HEK293 (cell line): ENCODE measurements around the gene CCDC28B.

Source experiments
- CTCF ChIA-PET: fragments of 350-600 bp; formaldehyde crosslinking; extraction: SDS; loops from one replicate; lab custom pipeline; 2021; ENCODE audit warnings: antibody characterized with exemption; lab: Yijun Ruan, JAX
- POLR2A ChIA-PET: fragments of 300-600 bp; formaldehyde crosslinking; extraction: SDS; loops from one replicate; lab custom pipeline; 2020; ENCODE audit warnings: antibody characterized with exemption, inconsistent platforms; lab: Yijun Ruan, JAX
- H3K27ac ChIP-seq: fragments of 200-500 bp; sonication (Bioruptor generic); 2 replicates; pipeline ENCODE4 v1.5.1; 2014; ENCODE audit warnings: low read depth, low read length, control low read depth, inconsistent platforms; ENCODE audit errors: extremely low read depth
- H3K36me3 ChIP-seq, 2 experiments: fragments of 200-500 bp in 1 of 2; sonication (Bioruptor generic) in 1 of 2; 1 replicate in 1 of 2; 2 replicates in 1 of 2; pipeline ENCODE4 v1.5.1; 2014 to 2017; ENCODE audit warnings: inconsistent platforms in 2 of 2, low read length in 2 of 2; ENCODE audit not compliant: control insufficient read depth in 2 of 2, insufficient read depth in 1 of 2
- H3K4me1 ChIP-seq: fragments of 200-500 bp; sonication (Bioruptor generic); 2 replicates; pipeline ENCODE4 v1.5.1; 2014; ENCODE audit warnings: mild to moderate bottlenecking, low read length, inconsistent platforms; ENCODE audit not compliant: control insufficient read depth, insufficient read depth
- H3K4me3 ChIP-seq: 2 replicates; pipeline ENCODE4 v1.5.1; 2011; ENCODE audit warnings: low read depth, mild to moderate bottlenecking, control low read depth, low read length, moderate library complexity
- H3K9me3 ChIP-seq: fragments of 200-500 bp; sonication (Bioruptor generic); 2 replicates; pipeline ENCODE4 v1.5.1; 2014; ENCODE audit warnings: low read depth, low read length, inconsistent platforms; ENCODE audit not compliant: control insufficient read depth, insufficient read depth
- BCL11A ChIP-seq: fragments of 450-650 bp; formaldehyde crosslinking; IDR thresholded peaks from 2 replicates; pipeline ENCODE4 v1.5.1; 2016; ENCODE audit warnings: low read depth, missing biosample characterization, missing genetic modification characterization
- FEZF1 ChIP-seq: fragments of 450-650 bp; formaldehyde crosslinking; IDR thresholded peaks from 2 replicates; pipeline ENCODE4 v1.5.1; 2016; ENCODE audit warnings: missing biosample characterization, missing genetic modification characterization
- GLI2 ChIP-seq: fragments of 450-650 bp; formaldehyde crosslinking; IDR thresholded peaks from 2 replicates; pipeline ENCODE4; 2017; ENCODE audit warnings: missing biosample characterization, missing genetic modification characterization, low read depth, borderline replicate concordance
- KLF16 ChIP-seq: fragments of 450-650 bp; formaldehyde crosslinking; IDR thresholded peaks from 2 replicates; pipeline ENCODE4 v1.5.1; 2017; ENCODE audit warnings: missing biosample characterization, missing genetic modification characterization
- KLF17 ChIP-seq: fragments of 450-650 bp; formaldehyde crosslinking; IDR thresholded peaks from 2 replicates; pipeline ENCODE4 v1.5.1; 2016; ENCODE audit warnings: missing biosample characterization, missing genetic modification characterization
- REPIN1 ChIP-seq: fragments of 450-650 bp; formaldehyde crosslinking; IDR thresholded peaks from 2 replicates; pipeline ENCODE4 v1.5.1; 2017; ENCODE audit warnings: missing biosample characterization, missing genetic modification characterization, low read depth
- ZBTB20 ChIP-seq: fragments of 450-650 bp; formaldehyde crosslinking; IDR thresholded peaks from 2 replicates; pipeline ENCODE4 v1.5.1; 2016; ENCODE audit warnings: missing biosample characterization, missing genetic modification characterization
- ZBTB48 ChIP-seq: fragments of 450-650 bp; formaldehyde crosslinking; IDR thresholded peaks from 2 replicates; pipeline ENCODE4 v1.5.1; 2016; ENCODE audit warnings: missing biosample characterization, missing genetic modification characterization
- ZBTB7A ChIP-seq: fragments of 450-650 bp; formaldehyde crosslinking; IDR thresholded peaks from 2 replicates; pipeline ENCODE4 v1.5.1; 2016; ENCODE audit warnings: low read depth, missing biosample characterization, missing genetic modification characterization
- ZFP37 ChIP-seq: fragments of 450-650 bp; formaldehyde crosslinking; IDR thresholded peaks from 2 replicates; pipeline ENCODE4 v1.5.1; 2016; ENCODE audit warnings: missing biosample characterization, missing genetic modification characterization
- ZIC2 ChIP-seq: fragments of 450-650 bp; formaldehyde crosslinking; IDR thresholded peaks from 2 replicates; pipeline ENCODE4 v1.5.1; 2016; ENCODE audit warnings: missing biosample characterization, missing genetic modification characterization
- ZNF133 ChIP-seq: fragments of 450-650 bp; formaldehyde crosslinking; IDR thresholded peaks from 2 replicates; pipeline ENCODE4 v1.5.1; 2016; ENCODE audit warnings: missing biosample characterization, missing genetic modification characterization
- ZNF175 ChIP-seq: fragments of 450-650 bp; formaldehyde crosslinking; IDR thresholded peaks from 2 replicates; pipeline ENCODE4 v1.5.1; 2016; ENCODE audit warnings: missing biosample characterization, missing genetic modification characterization
- ZNF214 ChIP-seq: fragments of 450-650 bp; formaldehyde crosslinking; IDR thresholded peaks from 2 replicates; pipeline ENCODE4 v1.5.1; 2017; ENCODE audit warnings: missing biosample characterization, mild to moderate bottlenecking, missing genetic modification characterization, borderline replicate concordance
- ZNF23 ChIP-seq: fragments of 450-650 bp; formaldehyde crosslinking; IDR thresholded peaks from 2 replicates; pipeline ENCODE4 v1.5.1; 2016; ENCODE audit warnings: missing biosample characterization, missing genetic modification characterization, borderline replicate concordance
- ZNF426 ChIP-seq: fragments of 450-650 bp; formaldehyde crosslinking; IDR thresholded peaks from 2 replicates; pipeline ENCODE4 v1.5.1; 2017; ENCODE audit warnings: missing biosample characterization, missing genetic modification characterization, mild to moderate bottlenecking, inconsistent platforms, moderate library complexity
- ZNF514 ChIP-seq: fragments of 450-650 bp; formaldehyde crosslinking; IDR thresholded peaks from 2 replicates; pipeline ENCODE4 v1.5.1; 2016; ENCODE audit warnings: missing biosample characterization, missing genetic modification characterization
- ZNF530 ChIP-seq: fragments of 450-650 bp; formaldehyde crosslinking; IDR thresholded peaks from 2 replicates; pipeline ENCODE4 v1.5.1; 2016; ENCODE audit warnings: low read depth, missing biosample characterization, missing genetic modification characterization
- ZNF549 ChIP-seq: fragments of 450-650 bp; IDR thresholded peaks from 2 replicates; pipeline ENCODE4 v1.5.1; 2018; ENCODE audit warnings: missing biosample characterization, missing genetic modification characterization, mild to moderate bottlenecking, inconsistent platforms, moderate library complexity
- ZNF571 ChIP-seq: fragments of 450-650 bp; formaldehyde crosslinking; IDR thresholded peaks from 2 replicates; pipeline ENCODE4 v1.5.0; 2017; ENCODE audit warnings: missing biosample characterization, missing genetic modification characterization
- ZNF585B ChIP-seq: fragments of 450-650 bp; formaldehyde crosslinking; IDR thresholded peaks from 2 replicates; pipeline ENCODE4 v1.5.1; 2016; ENCODE audit warnings: missing biosample characterization, missing genetic modification characterization
- ZNF610 ChIP-seq: fragments of 450-650 bp; formaldehyde crosslinking; IDR thresholded peaks from 2 replicates; pipeline ENCODE4 v1.5.1; 2016; ENCODE audit warnings: missing biosample characterization, missing genetic modification characterization, borderline replicate concordance
- ZNF624 ChIP-seq: fragments of 450-650 bp; formaldehyde crosslinking; IDR thresholded peaks from 2 replicates; pipeline ENCODE4 v1.5.1; 2017; ENCODE audit warnings: missing biosample characterization, missing genetic modification characterization
- ZNF626 ChIP-seq: fragments of 450-650 bp; sonication (Bioruptor Pico); formaldehyde crosslinking; IDR thresholded peaks from 2 replicates; pipeline ENCODE4 v1.5.1; 2018; ENCODE audit warnings: missing biosample characterization, missing genetic modification characterization, inconsistent platforms
- ZNF658 ChIP-seq: fragments of 450-650 bp; formaldehyde crosslinking; IDR thresholded peaks from 2 replicates; pipeline ENCODE4; 2016; ENCODE audit warnings: missing biosample characterization, missing genetic modification characterization
- ZNF660 ChIP-seq: fragments of 450-650 bp; IDR thresholded peaks from 2 replicates; pipeline ENCODE4 v1.5.1; 2018; ENCODE audit warnings: missing biosample characterization, mild to moderate bottlenecking, missing genetic modification characterization
- ZNF76 ChIP-seq: fragments of 450-650 bp; formaldehyde crosslinking; IDR thresholded peaks from 2 replicates; pipeline ENCODE4; 2016; ENCODE audit warnings: low read depth, missing biosample characterization, missing genetic modification characterization, borderline replicate concordance
- ZNF768 ChIP-seq: fragments of 450-650 bp; formaldehyde crosslinking; IDR thresholded peaks from 2 replicates; pipeline ENCODE4 v1.5.1; 2018; ENCODE audit warnings: missing biosample characterization, mild to moderate bottlenecking, missing genetic modification characterization
- ZNF785 ChIP-seq: fragments of 450-650 bp; formaldehyde crosslinking; IDR thresholded peaks from 2 replicates; pipeline ENCODE4 v1.5.1; 2016; ENCODE audit warnings: missing biosample characterization, missing genetic modification characterization
- ZNF830 ChIP-seq: fragments of 450-650 bp; IDR thresholded peaks from 2 replicates; pipeline ENCODE4 v1.5.0; 2018; ENCODE audit warnings: missing biosample characterization, missing genetic modification characterization, low read depth, mild to moderate bottlenecking, moderate library complexity
- ZSCAN5A ChIP-seq: fragments of 450-650 bp; formaldehyde crosslinking; IDR thresholded peaks from 2 replicates; pipeline ENCODE4 v1.5.1; 2016; ENCODE audit warnings: missing biosample characterization, missing genetic modification characterization

CCDC28B gene

GRCh38 chr1:32205401-32206370 lies 5.3 kb downstream of the CCDC28B start, which contains the start of gene IQCC:
TSS of gene IQCC (plus strand) at chr1:32205671. CDS start at chr1:32205682, 11 bp downstream.
- Histone ChIP-seq H3K4me3 (peak within 1 kb of the TSS; percentile 73), H3K4me1 (peaks cover 4% of the 10 kb centered on the region), H3K36me3 (peaks cover 0 to 40% of the 10 kb centered on the region in 2 experiments; a peak in 1 of 3 replicates), H3K27ac (peak within 1 kb of the TSS; percentile 48; the same call in 1 of the 2 replicates), H3K9me3 (no peaks in the 10 kb centered on the region)
- ChIA-PET POLR2A (interaction anchor here (0.6 to 3.0 kb wide), 11 partner anchors 10 to 203 kb away, joined by 3 to 12 read pairs (median 4); partner anchors contain the start of genes BSDC1, KHDRBS1, KPNA6 and MARCKSL1), CTCF (interaction anchor here (0.5 to 1.0 kb wide), 5 partner anchors 10 to 370 kb away, joined by 3 to 5 read pairs (median 4); no protein-coding TSS in a partner anchor)
- 0 out of 2 replicates have a peak, but pooled peaks have one; percentile 26 for TF ChIP-seq ZNF660
- TF ChIP-seq ZNF610 (tag by site-specific recombination), result 0 out of 2 replicates have a peak, but pooled peaks have one; percentile 31
- no peak for TF ChIP-seq ZNF514 (tag by site-specific recombination)
- TF ChIP-seq ZSCAN5A (tag by site-specific recombination), result no peak
- no peak for TF ChIP-seq ZNF530
- TF ChIP-seq ZBTB20, result no peak
- TF ChIP-seq BCL11A, result no peak
- TF ChIP-seq REPIN1 (tag by site-specific recombination), result no peak
- no peak for TF ChIP-seq ZNF571
- no peak for TF ChIP-seq GLI2 (tag by site-specific recombination)
- TF ChIP-seq ZNF76 (tag by site-specific recombination), result peak; percentile 34; the same call in 1 of the 2 replicates
- peak; percentile 30; the same call in 1 of the 2 replicates for TF ChIP-seq ZIC2 (tag by site-specific recombination)
- no peak for TF ChIP-seq ZNF214 (tag by site-specific recombination)
- TF ChIP-seq KLF17 (tag by site-specific recombination), result peak; percentile 64
- TF ChIP-seq ZFP37 (tag by site-specific recombination), result peak; percentile 71; the same call in 1 of the 2 replicates
- no peak for TF ChIP-seq ZNF23 (tag by site-specific recombination)
- peak; percentile 57; the same call in 1 of the 2 replicates for TF ChIP-seq KLF16 (tag by site-specific recombination)
- no peak for TF ChIP-seq ZNF426
- 0 out of 2 replicates have a peak, but pooled peaks have one; percentile 43 for TF ChIP-seq ZBTB7A (tag by site-specific recombination)
- TF ChIP-seq ZNF785, result no peak
- TF ChIP-seq ZNF585B (tag by site-specific recombination), result no peak
- TF ChIP-seq ZNF658 (tag by site-specific recombination), result no peak
- TF ChIP-seq ZNF549 (tag by site-specific recombination), result no peak
- TF ChIP-seq FEZF1 (tag by site-specific recombination), result no peak
- TF ChIP-seq ZNF133 (tag by site-specific recombination), result no peak
- TF ChIP-seq ZBTB48 (tag by site-specific recombination), result no peak; the same call in 1 of the 2 replicates
- TF ChIP-seq ZNF768 (tag by site-specific recombination), result no peak
- no peak for TF ChIP-seq ZNF830
- no peak for TF ChIP-seq ZNF624 (tag by site-specific recombination)
- TF ChIP-seq ZNF626, result no peak
- TF ChIP-seq ZNF175, result no peak
